Caco-2 (cell line): ENCODE measurements around the gene AP5M1. TPM values are rescaled to one million over a fixed set of nuclear protein-coding genes. Genes with fewer than 3 reads are reported as not detected.

Experiments
- BruUV-seq: library from RNA; stranded (reverse); fragments of 400-500 nt; replicated peaks from 2 replicates; lab custom pipeline; 2021; lab: Mats Ljungman, UMichigan
- CTCF ChIA-PET: fragments of 300-600 bp; sonication (Branson Sonifier 250); formaldehyde crosslinking; loops from one replicate; lab custom pipeline; 2022; ENCODE audit warnings: antibody characterized with exemption; lab: Charles Lee
- POLR2A ChIA-PET: fragments of 300-600 bp; sonication (Branson Sonifier 250); formaldehyde crosslinking; loops from one replicate; lab custom pipeline; 2022; ENCODE audit warnings: antibody characterized with exemption; lab: Charles Lee
- DNase-seq, 2 experiments: peaks; one replicate each; pipeline versions ENCODE4 v3.0.0 to v3.0.0-alpha.2; 2020 to 2022
- H3K27me3 ChIP-seq: replicated peaks from 2 replicates; pipeline ENCODE4 v1.6.0; 2011; ENCODE audit warnings: low read length; ENCODE audit not compliant: control insufficient read depth, insufficient read depth
- H3K36me3 ChIP-seq: 2 replicates; pipeline ENCODE4 v1.5.1; 2011; ENCODE audit warnings: low read length; ENCODE audit not compliant: control insufficient read depth, insufficient read depth
- H3K4me1 ChIP-seq: fragments of 250-450 bp; sonication (Bioruptor Pico); 2 replicates; pipeline ENCODE4 v1.5.1; 2020; ENCODE audit warnings: mild to moderate bottlenecking
- H3K4me3 ChIP-seq: 2 replicates; pipeline ENCODE4 v1.5.1; 2011; ENCODE audit warnings: low read depth, mild to moderate bottlenecking, control low read depth, low read length
- H3K9me3 ChIP-seq: fragments of 250-450 bp; sonication (Bioruptor Pico); 2 replicates; pipeline ENCODE4 v1.5.1; 2020; ENCODE audit warnings: mild to moderate bottlenecking, moderate library complexity
- H3K27ac Mint-ChIP-seq: one replicate; pipeline ENCODE4 v1.8.0; 2022; ENCODE audit warnings: mixed read lengths; ENCODE audit not compliant: unreplicated experiment
- H3K27me3 Mint-ChIP-seq: one replicate; pipeline ENCODE4 v1.8.0; 2022; ENCODE audit warnings: mixed read lengths; ENCODE audit not compliant: insufficient read depth, unreplicated experiment
- H3K36me3 Mint-ChIP-seq: one replicate; pipeline ENCODE4 v1.8.0; 2022; ENCODE audit warnings: mild to moderate bottlenecking, mixed read lengths; ENCODE audit not compliant: insufficient read depth, unreplicated experiment
- H3K4me1 Mint-ChIP-seq: one replicate; pipeline ENCODE4 v1.8.0; 2022; ENCODE audit warnings: low read depth, mixed read lengths; ENCODE audit not compliant: unreplicated experiment
- H3K4me3 Mint-ChIP-seq: one replicate; pipeline ENCODE4 v1.8.0; 2022; ENCODE audit warnings: mild to moderate bottlenecking, moderate library complexity, mixed read lengths; ENCODE audit not compliant: unreplicated experiment
- H3K9me3 Mint-ChIP-seq: one replicate; pipeline ENCODE4 v1.8.0; 2022; ENCODE audit warnings: mixed read lengths; ENCODE audit not compliant: unreplicated experiment
- CTCF ChIP-seq, 2 experiments: fragments of 200-600 bp in 1 of 2; IDR thresholded peaks; 1 replicate in 1 of 2; 2 replicates in 1 of 2; pipeline versions ENCODE4 v1.5.1 to v1.8.0; 2011 to 2022; ENCODE audit warnings: antibody characterized with exemption in 1 of 2, control low read depth in 1 of 2, inconsistent platforms in 1 of 2, low read depth in 1 of 2, low read length in 1 of 2, mild to moderate bottlenecking in 1 of 2, moderate library complexity in 1 of 2; ENCODE audit not compliant: insufficient read depth in 1 of 2, severe bottlenecking in 1 of 2, unreplicated experiment in 1 of 2
- intact Hi-C: fragments of 100-400 bp; cut with micrococcal nuclease; formaldehyde crosslinking; loops from one replicate; pipeline ENCODE4 v1.10.0; 2022; ENCODE audit not compliant: unreplicated experiment
- total RNA-seq: library from RNA; stranded (reverse); gene quantifications from 2 replicates; pipeline ENCODE4 v1.2.3, GENCODE V29; 2022

The AP5M1 gene
- total RNA-seq, 1 experiment from 2014 or later: 47.8 TPM

- Histone ChIP-seq H3K4me3 (no peak overlapping the region), H3K9me3 (no peaks in the 10 kb centered on the region), H3K27me3 (no peaks in the 10 kb centered on the region), H3K36me3 (0 out of 2 replicates have a peak, but pooled peaks cover 1% of the 10 kb centered on the region), H3K4me1 (peaks cover 9% of the 10 kb centered on the region)
- peaks cover 6% of the 10 kb centered on the region for H3K36me3 Mint-ChIP-seq
- no peak for DNase-seq
- no peaks in the 10 kb centered on the region for H3K27me3 Mint-ChIP-seq
- TF ChIP-seq CTCF (IDR thresholded peaks at IDR 0.05; ENCODE audit: insufficient read depth in 1 of 2, low read depth in 1 of 2, low read length in 1 of 2, severe bottlenecking in 1 of 2, unreplicated experiment in 1 of 2): no peak
- ChIA-PET POLR2A (no interaction called here), CTCF (no interaction called here)
- no peak overlapping the region for H3K27ac Mint-ChIP-seq
- H3K4me3 Mint-ChIP-seq: no peak overlapping the region
- peaks cover 24% of the 10 kb centered on the region for H3K4me1 Mint-ChIP-seq
- H3K9me3 Mint-ChIP-seq: no peaks in the 10 kb centered on the region
- BruUV-seq: no TSS peak
- intact Hi-C loops: no loop called here
Observed at GRCh38 chr14:57259672-57260071, 9.1 kb upstream of the AP5M1 start.

GRCh38 chr14:57261604-57262003 is 7.2 kb upstream of the AP5M1 start:
- no peak overlapping the region for H3K4me3 Mint-ChIP-seq
- no peak for TF ChIP-seq CTCF (IDR thresholded peaks at IDR 0.05; ENCODE audit: insufficient read depth in 1 of 2, low read depth in 1 of 2, low read length in 1 of 2, severe bottlenecking in 1 of 2, unreplicated experiment in 1 of 2)
- intact Hi-C loops: no loop called here
- ChIA-PET CTCF (no interaction called here), POLR2A (no interaction called here)
- Histone ChIP-seq H3K4me3 (no peak overlapping the region), H3K27me3 (no peaks in the 10 kb centered on the region), H3K9me3 (no peaks in the 10 kb centered on the region), H3K4me1 (peaks cover 27% of the 10 kb centered on the region), H3K36me3 (0 out of 2 replicates have a peak, but pooled peaks cover 1% of the 10 kb centered on the region)
- no peak for DNase-seq
- peaks cover 32% of the 10 kb centered on the region for H3K4me1 Mint-ChIP-seq
- H3K27ac Mint-ChIP-seq: no peak overlapping the region
- no peaks in the 10 kb centered on the region for H3K27me3 Mint-ChIP-seq
- no TSS peak for BruUV-seq
- peaks cover 6% of the 10 kb centered on the region for H3K36me3 Mint-ChIP-seq
- no peaks in the 10 kb centered on the region for H3K9me3 Mint-ChIP-seq

GRCh38 chr14:57262117-57262516 is 6.7 kb upstream of the AP5M1 start:
- Histone ChIP-seq H3K36me3 (0 out of 2 replicates have a peak, but pooled peaks cover 1% of the 10 kb centered on the region), H3K27me3 (no peaks in the 10 kb centered on the region), H3K9me3 (no peaks in the 10 kb centered on the region), H3K4me1 (peaks cover 27% of the 10 kb centered on the region), H3K4me3 (no peak overlapping the region)
- Mint-ChIP-seq H3K27ac (no peak overlapping the region), H3K4me3 (no peak overlapping the region), H3K4me1 (peaks cover 28% of the 10 kb centered on the region), H3K27me3 (no peaks in the 10 kb centered on the region), H3K9me3 (no peaks in the 10 kb centered on the region), H3K36me3 (peaks cover 4% of the 10 kb centered on the region)
- no TSS peak for BruUV-seq
- DNase-seq: no peak
- intact Hi-C loops: no loop called here
- no peak for TF ChIP-seq CTCF (IDR thresholded peaks at IDR 0.05; ENCODE audit: insufficient read depth in 1 of 2, low read depth in 1 of 2, low read length in 1 of 2, severe bottlenecking in 1 of 2, unreplicated experiment in 1 of 2)
- CTCF ChIA-PET: no interaction called here
- POLR2A ChIA-PET: no interaction called here
